ENCODE measurements around the gene MAPKBP1. TPM values are rescaled to one million over a fixed set of nuclear protein-coding genes. Genes with fewer than 3 reads are reported as not detected.

The MAPKBP1 gene
- total RNA-seq, 4 donors from 2014 or later: 4.2 to 8.4 (median 5.4) TPM

GRCh38 chr15:41801850-41802455 lies 27.7 kb downstream of the MAPKBP1 start:
- no peak overlapping the region for H3K27ac ChIP-seq
- peaks cover 3 to 9% of the 10 kb centered on the region in 2 donors for H3K4me1 ChIP-seq
- H3K4me3 ChIP-seq: no peak overlapping the region
- in situ Hi-C loops (cut with MboI; ENCODE audit: low sequenced_read_pairs in 4 of 4): loop anchor here in 1 of 4 donors (25.0 kb wide), 1 partner anchor 190 kb away; no protein-coding TSS in a partner anchor
- no peaks in the 10 kb centered on the region for H3K27me3 ChIP-seq
- no peak for DNase-seq
- no peak for ATAC-seq
- intact Hi-C loops (cut with DNase I; ENCODE audit: low total_unique reads): no loop called here
- TF ChIP-seq CTCF (IDR thresholded peaks at IDR 0.05 in 4 of 5, conservative IDR thresholded peaks at IDR 0.05 in 1 of 5) (no peak), POLR2A (IDR thresholded peaks at IDR 0.05) (no peak)
- H3K9me3 ChIP-seq: no peaks in the 10 kb centered on the region
- H3K36me3 ChIP-seq: peaks cover 0 to 14% of the 10 kb centered on the region in 2 donors

DNA sequence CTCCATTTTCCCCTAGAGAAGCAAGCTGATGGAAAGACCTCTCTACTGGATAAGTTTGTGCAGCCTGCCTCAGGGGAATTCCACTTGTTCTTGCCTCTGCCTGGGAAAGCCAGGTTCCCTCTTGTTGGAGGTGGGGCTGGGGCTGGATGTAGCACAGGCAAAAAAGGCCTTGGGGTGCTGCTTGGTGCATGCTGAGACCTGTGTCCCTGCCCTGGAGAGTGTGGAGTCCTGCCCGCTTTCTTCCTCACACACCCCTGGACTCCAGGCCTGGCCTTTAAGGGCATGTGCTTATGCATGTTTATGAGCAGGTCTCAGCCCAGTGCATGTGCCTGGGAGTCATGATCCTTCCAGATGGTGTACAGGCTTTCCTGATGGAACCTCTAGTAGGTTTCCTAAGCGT lies 30.1 kb downstream of the MAPKBP1 start:
- TF ChIP-seq CTCF (IDR thresholded peaks at IDR 0.05 in 4 of 5, conservative IDR thresholded peaks at IDR 0.05 in 1 of 5): no peak
- TF ChIP-seq POLR2A (IDR thresholded peaks at IDR 0.05): no peak
- in situ Hi-C loops (cut with MboI; ENCODE audit: low sequenced_read_pairs in 4 of 4): loop anchor here in 1 of 4 donors (25.0 kb wide), 1 partner anchor 192 kb away; no protein-coding TSS in a partner anchor
- intact Hi-C loops (cut with DNase I; ENCODE audit: low total_unique reads): no loop called here
- DNase-seq: no peak
- no peak overlapping the region for H3K4me3 ChIP-seq
- no peak overlapping the region for H3K27ac ChIP-seq
- H3K36me3 ChIP-seq: peaks cover 0 to 14% of the 10 kb centered on the region in 2 donors
- peaks cover 3 to 7% of the 10 kb centered on the region in 2 donors for H3K4me1 ChIP-seq
- no peaks in the 10 kb centered on the region for H3K27me3 ChIP-seq
- no peak for ATAC-seq
- H3K9me3 ChIP-seq: no peaks in the 10 kb centered on the region

DNA sequence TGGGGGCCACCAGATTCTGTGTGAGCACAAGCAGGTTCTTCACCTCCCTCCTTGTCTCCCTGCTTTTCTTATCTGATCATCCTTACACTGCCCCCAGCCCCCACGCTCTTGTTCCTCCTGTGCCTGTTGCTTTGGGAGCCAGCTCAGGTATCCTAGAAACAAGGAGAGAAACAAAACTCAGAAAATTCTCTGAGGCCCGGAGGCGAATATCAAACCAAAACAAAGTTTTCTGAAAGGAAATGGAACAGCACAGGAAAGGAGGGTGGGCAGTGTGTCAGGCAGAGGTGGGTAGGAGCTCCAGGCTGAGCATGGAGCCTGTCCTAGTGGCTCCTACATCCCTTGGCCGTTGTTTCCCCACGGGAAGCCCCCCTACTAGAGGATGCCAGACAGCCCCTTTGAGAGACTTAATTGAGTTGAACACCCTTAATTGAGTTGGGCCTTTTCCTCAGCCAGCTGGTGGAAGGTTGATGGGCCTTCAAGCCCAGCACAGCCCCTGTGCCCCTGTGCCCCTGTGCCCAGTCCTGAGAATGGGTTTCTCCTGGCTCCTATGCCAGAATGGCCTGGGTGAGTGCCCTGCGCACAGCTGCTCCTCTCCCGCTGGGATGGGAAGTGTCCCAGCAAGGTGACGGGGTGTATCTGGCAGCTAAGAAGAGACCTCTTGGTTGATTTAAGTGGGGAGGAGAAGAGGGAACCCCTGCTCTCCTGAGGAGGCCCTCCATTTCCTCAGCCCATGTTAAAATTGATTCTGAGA lies 30.8 kb downstream of the MAPKBP1 start:
- H3K27me3 ChIP-seq: no peaks in the 10 kb centered on the region
- no peak for DNase-seq
- TF ChIP-seq POLR2A (IDR thresholded peaks at IDR 0.05) (no peak), CTCF (IDR thresholded peaks at IDR 0.05 in 4 of 5, conservative IDR thresholded peaks at IDR 0.05 in 1 of 5) (no peak)
- H3K27ac ChIP-seq: no peak overlapping the region
- no peaks in the 10 kb centered on the region for H3K9me3 ChIP-seq
- no peak overlapping the region for H3K4me3 ChIP-seq
- H3K36me3 ChIP-seq: peaks cover 0 to 10% of the 10 kb centered on the region in 2 donors
- no peak for ATAC-seq
- intact Hi-C loops (cut with DNase I; ENCODE audit: low total_unique reads): no loop called here
- peaks cover 3 to 7% of the 10 kb centered on the region in 2 donors for H3K4me1 ChIP-seq
- in situ Hi-C loops (cut with MboI; ENCODE audit: low sequenced_read_pairs in 4 of 4): loop anchor here in 1 of 4 donors (25.0 kb wide), 1 partner anchor 193 kb away; no protein-coding TSS in a partner anchor

DNA sequence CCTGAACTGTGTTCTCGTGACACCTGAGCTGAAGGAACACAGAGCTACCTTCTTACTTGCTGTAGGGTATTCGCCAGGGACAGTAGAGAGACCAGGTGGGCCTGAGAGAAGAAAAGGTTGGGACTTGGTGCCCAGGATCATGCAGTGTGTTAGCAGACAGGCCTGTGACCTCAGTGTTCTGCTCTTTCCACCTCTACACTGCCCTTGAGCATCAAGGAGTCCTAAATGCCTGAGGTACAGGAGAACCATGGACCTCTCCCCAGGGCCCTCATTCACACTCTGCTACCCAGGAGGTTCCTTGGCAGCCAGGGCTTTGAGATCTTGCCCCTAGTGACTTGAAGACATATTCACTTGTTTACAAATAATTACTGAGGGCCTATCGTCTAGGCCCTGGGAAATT lies 31.4 kb downstream of the MAPKBP1 start:
- no peaks in the 10 kb centered on the region for H3K9me3 ChIP-seq
- TF ChIP-seq POLR2A (IDR thresholded peaks at IDR 0.05): no peak
- no peak for TF ChIP-seq CTCF (IDR thresholded peaks at IDR 0.05 in 4 of 5, conservative IDR thresholded peaks at IDR 0.05 in 1 of 5)
- ATAC-seq (no peak), DNase-seq (no peak)
- peaks cover 0 to 3% of the 10 kb centered on the region in 2 donors for H3K36me3 ChIP-seq
- in situ Hi-C loops (cut with MboI; ENCODE audit: low sequenced_read_pairs in 4 of 4): loop anchor here in 1 of 4 donors (25.0 kb wide), 1 partner anchor 193 kb away; no protein-coding TSS in a partner anchor
- H3K4me1 ChIP-seq: peaks cover 3 to 7% of the 10 kb centered on the region in 2 donors
- intact Hi-C loops (cut with DNase I; ENCODE audit: low total_unique reads): no loop called here
- no peak overlapping the region for H3K4me3 ChIP-seq
- H3K27me3 ChIP-seq: no peaks in the 10 kb centered on the region
- no peak overlapping the region for H3K27ac ChIP-seq
